Stimulated activated CD4-positive, alpha-beta T cell treated with anti-CD3 and anti-CD28 coated beads, TNF-alpha, amount 100 ng/mL, for 1 hour (primary cell): ENCODE measurements around the gene TRAFD1.

ENCODE experiments used
- DNase-seq, 3 donors: peaks; one replicate each; pipeline ENCODE4 v3.0.0-alpha.2; 2020; ENCODE audit warnings: low read depth in 3 of 3, low spot score in 1 of 3

TRAFD1 gene

DNA sequence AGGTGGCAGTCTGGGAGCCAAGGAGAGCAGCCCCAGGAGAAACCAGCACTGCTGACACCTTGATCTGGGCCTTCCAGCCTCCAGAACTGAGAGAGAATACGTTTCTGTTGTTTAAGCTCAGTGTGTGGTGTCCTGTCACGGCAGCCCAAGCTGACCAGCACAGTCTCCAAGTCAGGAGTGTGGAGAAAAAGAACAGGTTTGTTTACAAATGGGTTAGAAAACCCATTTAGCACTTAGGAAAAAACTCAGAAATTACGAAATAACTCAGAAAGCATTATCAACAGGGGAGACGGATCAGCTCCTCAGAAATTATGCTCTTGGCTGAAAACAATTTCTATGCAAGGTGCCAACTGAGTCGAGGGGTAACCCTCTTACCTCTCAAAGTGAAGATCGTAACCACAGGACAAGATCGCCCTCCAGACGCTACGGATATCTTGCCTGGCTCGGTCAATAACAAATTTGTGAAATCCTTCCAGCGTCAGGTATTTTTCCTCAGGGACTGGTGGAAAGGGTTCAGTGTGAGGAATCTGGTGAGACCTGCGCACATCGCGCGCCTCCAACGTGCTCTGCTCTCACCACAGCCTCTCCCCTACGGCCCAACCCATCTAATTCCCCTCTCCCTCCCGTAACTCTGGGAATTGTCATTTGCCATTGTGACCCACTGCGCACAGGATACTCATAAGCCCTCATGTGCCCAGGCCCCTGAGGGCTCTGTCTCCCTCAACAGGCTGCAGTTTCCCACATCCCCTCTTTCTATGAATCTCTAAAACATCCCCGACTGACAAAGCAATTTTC, 50.2 kb downstream of the TRAFD1 start:
- no peak for DNase-seq

DNA sequence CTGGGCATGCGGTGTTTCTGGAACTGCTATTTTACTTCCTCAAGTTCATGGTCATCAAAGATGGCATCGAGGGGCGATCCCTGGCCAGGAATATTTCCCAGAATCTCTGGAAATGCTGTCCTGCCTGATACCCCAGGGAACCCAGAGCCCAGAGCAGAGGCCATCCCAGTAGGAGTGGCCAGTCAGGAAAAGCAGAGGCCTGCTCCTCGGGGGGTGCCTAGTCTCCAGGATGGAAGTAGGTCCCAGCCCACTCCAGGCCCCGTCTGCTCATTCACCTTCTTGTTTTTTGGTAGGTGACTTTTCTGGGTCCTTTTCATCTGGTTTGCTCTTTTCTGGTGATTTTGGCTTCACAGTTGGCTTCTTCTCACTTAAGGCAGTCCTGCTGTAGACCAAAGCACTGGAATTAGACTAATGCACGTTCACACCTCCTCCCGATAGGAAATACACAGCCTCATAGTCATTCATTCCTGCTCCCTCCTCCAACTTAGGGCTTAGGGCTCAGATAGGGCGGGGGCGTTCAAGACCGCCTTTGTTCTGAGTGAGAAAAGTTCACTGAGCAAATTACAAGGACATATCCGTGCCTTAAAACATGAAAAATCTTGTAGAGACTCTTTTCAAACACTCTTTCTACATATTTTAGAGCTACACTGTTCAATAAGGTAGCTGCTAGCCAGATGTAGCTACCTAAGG, 51.1 kb downstream of the TRAFD1 start:
- DNase-seq: no peak

DNA sequence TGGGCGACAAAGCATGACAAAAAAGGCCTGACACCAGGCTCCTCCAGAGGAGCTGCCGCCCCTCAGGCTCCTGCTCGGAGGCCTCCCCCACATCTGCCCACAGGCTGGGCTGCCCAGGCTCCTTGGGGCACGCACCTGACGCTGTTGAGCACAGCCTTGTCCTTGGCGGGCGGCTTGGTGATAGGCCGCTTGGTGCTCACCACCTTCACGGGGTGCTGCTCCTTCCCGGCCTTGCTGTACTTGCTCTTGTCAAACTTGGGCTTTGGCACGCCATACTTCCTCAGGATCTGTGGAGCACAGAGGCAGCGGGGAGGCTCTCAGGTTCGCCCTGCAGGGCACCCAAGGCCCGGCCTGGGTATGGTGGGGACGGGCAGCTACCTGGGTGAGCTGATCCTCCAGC, 53.4 kb downstream of the TRAFD1 start:
- DNase-seq: no peak

DNA sequence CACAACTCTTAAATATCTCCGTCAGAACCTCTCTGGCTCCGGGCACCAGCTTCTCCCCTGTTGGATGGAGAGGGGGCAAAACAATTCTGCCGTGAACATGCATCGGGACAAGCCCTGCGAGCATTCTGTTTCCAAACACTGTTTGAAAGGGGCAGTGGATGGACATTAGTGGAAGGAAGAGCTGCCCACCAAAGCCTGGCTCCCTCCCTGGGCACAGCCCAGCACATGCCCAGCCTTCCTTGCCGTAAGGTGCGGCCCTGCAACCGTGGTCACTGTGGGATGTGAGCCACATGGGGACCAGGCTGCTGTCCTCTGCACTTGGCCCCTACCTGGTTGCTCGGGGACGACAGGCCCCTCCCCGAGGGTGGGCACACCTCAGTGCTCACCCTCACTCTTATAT, 54.0 kb downstream of the TRAFD1 start:
- DNase-seq: no peak

DNA sequence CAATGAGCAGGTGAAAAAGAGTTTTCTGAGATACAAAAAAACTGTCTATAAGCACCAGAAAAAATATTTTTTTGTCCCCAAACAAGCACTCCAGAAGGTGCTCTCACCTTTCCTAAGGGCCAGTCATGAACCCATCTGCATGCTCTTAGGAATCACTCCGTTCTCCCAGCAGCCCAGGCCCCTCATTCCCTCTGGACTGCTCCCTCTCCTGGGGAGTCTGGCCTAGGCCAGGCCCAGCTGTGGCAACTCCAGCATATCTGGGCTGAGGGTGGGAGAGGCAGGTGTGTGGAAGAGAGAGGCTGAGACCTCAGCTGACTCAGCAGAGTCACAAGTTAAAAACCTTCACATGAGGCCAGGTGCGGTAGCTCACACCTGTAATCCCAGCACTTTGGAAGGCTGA, 54.6 kb downstream of the TRAFD1 start:
- DNase-seq: no peak

DNA sequence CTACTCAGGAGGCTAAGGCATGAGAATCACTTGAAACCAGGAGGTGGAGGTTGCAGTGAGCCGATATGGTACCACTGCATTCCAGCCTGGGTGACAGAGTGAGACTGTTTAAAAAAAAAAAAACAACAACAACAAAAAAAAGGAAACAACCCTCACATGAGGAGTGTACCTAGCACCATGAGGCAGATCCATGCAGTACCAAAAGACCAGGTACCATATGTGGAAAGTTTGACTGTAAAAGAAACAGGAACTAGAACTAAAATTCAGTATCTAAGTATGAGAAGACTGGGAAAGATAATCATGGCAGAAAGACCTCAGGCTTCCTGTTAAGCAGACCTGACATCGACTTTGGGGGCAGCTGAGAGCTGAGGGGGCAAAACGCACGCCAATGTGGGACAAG, 55.1 kb downstream of the TRAFD1 start:
- DNase-seq: no peak

DNA sequence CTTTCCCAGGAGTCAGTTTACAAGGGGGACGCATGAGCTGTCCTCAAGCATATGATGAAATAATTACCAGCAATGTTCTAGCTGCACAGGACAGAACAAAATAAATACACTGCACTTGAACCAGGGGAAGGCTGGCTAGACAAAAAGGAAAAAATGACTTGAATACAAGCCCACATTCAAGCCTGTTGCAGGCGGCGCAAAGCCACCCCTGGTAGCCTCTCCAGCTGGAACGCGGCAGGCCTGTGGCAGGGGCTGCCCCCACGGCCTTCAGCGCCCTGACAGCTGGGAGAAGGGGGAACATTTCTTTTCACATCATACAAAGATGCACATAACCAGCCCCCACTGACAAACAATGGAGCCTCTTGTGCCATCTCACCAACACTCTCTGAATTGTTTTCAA, 57.1 kb downstream of the TRAFD1 start:
- no peak for DNase-seq

DNA sequence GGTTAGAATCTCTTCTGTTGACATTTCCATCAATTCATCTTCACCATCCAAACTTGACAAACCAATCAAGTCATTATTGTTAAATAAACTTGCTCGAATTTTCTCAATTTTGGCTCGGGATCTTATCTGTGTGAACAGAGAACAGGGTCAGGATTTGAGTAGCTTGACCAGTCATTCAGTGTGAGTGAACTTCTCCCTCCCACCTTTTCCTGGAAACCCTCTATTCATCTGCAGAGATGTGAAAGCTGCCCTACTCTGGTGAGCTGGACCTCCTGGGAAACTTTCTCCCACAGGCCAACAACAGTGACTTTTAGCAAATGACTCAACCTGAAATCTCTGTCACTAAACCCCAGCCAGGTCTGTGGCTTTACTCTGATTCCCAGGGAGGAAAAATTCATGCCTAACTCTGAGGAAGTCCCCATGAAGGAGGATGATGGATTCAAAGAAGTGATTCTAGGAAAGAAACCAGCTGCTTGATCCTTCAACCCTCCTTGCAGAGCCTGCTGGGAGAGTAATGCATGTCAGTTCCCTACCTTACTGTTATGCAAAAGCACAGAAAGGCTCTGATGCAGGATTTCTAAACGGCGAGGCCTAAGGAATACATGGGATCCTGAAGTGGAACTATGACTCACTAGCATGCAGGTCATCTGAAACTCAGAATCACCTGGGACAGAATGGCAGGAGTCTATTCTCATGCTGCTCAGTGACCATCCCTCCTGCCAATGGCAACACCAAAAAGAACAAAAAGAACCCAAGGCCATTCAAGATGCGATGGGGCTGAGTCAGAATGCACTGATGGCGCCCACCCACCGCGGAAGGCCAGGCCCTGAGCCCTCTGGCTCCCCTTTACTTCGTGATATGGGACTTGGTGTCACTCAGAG, 58.0 kb downstream of the TRAFD1 start:
- no peak for DNase-seq

DNA sequence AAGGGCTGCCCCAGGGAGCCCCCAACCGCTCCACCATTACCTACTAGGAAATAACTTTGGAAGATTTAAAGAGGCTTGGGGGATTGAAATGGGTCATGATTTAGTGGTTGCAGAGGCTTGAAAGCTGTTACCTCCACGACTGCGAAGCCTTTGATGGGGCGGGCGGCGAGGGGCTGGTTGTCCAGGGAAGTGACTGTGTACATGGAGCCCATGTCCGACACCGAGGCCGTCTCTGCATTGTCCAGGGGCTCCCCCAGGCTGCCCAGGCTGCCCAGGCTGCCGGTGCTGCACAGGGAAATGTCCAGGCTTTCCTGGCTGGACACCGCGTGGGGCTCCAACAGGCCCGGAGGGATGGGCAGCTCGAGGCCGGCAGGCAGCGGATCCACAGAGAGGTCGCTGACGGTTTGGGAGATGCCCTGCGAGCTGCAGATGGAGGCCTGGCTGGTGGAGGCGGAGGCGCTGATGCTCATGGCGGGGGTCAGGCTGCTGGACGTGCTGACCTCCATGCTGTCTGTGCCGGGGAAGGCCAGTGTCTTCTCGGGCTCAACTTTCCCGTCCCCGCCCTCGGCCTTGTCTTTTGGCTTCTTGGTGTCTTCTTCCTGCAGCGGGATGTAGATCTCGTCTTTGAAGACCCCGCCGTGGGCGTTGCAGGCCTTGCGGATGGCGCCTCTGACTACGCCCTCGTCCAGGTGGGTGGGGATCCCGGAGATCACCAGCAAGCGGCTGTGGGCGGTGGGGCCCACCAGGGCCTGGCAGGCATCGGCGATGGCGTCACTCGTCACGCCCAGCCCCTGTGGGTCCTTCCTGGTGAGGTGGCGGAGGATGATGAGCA, 58.9 kb downstream of the TRAFD1 start:
- DNase-seq: no peak

DNA sequence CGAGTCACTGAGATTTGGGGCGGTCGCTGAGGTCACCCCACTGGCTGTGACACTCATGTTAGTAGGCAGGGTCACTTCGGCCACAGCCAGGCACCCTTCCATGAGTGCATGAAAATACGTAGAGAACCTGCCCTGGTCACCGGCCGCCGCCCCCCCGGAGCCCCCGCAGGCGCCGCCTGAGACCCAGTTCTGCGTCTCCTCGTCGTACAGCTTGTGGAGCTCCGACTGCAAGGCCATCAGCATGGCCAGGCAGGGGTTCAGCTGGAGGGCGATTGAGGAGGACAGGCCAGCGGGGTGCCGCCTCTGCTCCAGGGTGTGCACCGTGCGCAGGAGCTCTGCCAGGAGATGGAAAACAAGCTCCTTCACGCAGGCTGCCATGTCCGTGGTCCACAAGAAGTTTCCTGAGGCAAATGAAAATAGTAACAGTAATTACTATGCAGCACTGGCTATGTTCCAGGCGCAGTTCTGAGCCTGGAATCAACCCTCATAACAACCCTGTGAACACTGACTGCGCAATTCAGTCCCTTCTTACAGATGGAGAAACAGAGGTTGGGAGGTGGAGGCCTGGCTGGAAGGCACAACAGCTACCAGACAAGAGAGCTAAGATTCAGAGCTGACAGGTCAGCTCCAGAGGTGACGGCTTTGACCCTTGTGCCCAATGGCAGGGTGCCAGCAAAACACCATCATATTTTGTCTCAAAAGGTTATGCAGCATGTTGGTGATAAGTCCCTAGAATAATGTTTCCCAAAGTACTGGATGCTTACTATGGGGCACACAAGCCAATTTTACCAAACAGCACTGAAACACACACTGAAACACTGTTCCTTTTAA, 59.9 kb downstream of the TRAFD1 start:
- DNase-seq: no peak

DNA sequence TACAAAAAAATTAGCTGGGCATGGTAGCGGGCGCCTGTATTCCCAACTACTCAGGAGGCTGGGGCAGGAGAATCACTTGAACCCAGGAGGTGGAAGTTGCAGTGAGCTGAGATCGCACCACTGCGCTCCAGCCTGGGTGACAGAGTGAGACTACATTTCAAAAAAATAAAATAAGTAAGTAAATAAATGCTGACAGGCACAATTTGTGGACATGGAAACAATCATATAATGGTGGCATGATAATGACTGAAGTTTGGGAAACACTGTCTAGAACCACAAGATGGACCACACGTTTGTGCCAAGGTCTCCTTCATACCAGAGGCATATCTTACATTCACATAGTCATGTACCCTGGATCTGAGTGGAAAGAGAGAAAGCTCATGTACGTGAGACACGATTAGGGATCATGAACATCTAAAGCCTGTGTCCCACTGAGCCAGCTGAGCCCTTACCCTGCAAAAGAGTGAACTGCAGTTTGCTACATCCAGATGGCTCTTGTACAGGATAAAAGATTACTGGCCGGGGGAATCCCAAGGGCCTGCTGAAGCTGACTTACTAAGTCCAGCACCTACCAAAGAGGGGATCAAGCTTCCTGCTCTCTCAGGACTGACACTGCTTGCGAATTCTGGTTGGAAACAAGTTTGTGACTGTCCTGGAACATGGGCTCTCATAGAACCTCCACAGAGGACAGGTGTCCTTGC, 62.9 kb downstream of the TRAFD1 start:
- no peak for DNase-seq

DNA sequence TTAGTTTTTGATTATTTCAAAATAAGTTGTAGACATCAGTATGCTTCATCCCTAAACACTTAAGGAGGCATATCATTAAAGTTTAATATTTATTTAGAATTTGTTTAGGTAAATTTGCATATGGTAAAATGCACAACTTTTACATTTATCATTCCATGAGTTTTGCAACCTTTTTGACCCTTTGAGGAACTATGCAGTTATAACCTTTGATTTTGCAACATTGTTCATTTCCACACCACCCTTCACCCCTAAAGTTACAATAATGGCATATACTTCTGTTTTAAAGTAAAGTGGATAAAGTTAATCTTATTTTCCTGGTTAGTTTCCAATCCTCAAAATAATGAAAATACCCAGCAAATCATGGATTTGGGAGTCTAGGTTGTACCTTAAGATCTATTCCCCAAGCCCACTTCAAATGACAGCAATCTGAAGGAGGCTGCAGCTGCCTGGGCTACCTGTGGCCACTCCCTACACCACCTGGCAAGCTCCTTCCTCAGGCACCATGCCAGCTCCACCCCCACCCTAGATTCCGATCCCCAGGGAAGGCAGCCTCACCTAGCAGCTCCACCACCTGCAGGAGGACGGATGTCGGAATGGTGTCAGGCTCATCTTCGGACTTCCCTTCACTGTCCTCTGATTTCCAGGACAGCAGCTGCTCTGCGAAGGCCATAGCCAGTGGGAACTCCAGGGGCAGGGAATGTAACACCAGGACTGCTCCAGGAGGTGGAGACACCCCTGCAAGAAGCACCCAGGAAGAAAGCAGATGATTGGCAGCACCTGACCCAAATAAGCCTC, 65.1 kb downstream of the TRAFD1 start:
- DNase-seq: no peak

DNA sequence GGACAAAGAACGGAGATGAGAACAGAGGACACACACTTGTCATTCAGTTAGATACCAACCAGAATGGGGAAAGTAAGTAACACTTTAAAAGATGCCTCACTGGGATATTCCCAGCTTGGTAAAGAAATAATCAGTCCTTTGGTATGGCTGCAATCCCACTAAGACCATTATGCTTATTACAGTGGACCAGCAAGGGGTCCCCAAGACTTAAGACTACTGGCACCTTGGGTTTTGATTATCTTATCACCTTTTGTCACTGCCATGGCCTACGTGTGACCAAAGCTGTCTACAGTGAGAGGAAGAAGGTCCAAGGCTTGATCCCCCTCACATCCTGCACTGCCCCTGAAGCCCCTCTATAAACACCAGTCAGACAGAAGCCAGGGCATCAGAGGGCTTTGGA, 65.8 kb downstream of the TRAFD1 start:
- DNase-seq: no peak

DNA sequence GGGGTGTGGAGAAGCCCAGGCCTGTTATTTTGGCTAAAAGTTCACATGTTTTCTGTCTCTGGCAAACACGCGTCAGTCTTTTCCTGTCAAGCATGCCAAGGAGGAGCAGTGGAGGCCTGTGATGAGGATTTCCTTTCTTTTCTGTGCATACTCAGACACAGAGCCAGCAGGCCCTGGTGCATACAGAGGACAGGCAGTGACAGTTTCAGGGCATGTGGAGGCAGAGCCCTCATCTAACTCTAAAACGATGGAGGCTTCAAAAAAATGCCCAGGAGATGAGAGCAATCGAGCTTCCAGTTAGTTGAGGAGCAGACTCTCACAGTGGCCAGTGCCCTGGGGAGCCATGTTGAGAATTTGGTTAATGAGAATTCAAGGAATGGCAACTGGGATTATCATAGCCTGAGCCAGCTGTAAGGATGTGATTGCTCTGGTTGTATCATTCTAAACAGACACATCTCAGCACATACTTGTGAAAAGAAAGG, 66.5 kb downstream of the TRAFD1 start:
- DNase-seq: no peak

DNA sequence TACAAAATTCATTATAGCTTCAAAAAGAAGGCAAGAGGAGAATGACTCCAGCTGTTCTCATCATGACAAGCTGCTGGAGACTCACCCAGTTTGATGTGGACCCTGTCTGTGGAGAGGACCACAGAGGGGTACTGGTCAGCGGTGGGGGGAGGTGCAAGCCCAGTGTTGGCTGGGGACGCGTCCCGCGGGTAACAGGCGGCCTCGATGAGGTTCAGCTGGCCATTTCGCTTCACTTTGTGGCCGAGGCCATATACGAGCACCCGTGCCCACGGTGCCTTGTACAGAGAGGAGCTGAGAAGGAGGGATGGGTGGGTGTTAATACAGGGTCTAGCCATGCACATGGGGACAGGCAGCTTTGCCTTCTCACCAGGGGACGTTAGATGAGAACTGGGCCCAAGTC, 67.1 kb downstream of the TRAFD1 start:
- DNase-seq: no peak

DNA sequence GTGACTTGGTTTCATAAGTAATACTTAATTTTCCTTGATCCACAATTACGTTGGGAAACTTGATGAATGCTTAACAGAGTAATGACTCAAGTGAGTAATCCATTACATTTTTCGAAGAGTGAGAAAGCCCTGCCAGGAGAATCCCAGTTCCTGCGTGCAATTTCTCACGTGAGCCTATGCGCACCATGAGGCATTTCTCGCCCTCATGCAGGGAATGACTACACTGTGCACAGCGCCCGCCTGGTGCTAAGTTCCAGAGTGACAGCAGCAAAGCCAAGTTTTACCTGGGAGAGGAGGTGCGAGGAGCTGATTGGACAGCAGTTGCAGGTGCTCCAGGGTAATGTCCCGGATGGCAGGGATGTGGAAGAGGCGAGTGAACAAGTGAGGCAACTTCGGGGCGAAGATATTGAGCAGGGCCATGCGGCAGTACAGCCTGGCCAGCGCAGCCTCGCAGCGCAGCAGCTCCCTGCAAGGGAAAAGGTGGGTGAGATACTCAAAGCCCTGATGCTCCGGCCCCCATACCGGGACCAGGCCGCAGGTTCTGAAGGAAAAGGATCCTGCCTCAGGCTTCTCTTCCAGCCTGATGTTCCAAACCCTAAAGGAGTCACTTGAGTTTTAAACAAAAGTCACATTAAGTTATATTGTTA, 69.4 kb downstream of the TRAFD1 start:
- no peak for DNase-seq

DNA sequence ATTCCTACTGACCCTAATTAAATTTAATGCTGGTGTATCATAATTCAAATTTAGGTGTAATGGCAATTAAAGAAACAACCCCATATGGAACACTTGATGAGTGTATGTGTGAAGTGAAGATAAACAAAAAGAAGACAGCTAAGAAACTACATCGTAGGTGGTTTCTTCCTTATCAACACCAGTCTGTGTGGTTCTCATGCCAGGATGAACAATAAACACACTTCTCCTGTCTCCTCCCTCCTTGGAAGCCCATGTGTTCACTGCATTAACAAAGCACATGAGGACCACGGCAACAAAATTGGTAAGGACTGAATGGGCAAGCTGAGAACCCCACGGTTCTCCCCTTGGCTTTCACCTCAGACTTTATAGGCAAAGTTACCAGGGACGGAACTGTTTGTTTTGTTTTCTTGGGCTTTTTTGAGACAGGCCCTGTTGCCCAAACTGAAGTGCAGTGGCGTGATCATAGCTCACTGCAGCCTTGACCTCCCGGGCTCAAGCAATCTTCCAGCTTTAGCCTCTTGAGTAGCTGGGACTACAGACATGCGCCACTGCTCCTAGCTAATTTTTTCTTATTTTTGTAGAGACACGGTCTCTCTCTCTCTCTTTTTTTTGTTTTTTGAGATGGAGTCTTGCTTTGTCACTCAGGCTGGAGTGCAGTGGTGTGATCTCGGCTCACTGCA, 71.0 kb downstream of the TRAFD1 start:
- no peak for DNase-seq
